Measurements from ENCODE around the gene PXYLP1.

DNA sequence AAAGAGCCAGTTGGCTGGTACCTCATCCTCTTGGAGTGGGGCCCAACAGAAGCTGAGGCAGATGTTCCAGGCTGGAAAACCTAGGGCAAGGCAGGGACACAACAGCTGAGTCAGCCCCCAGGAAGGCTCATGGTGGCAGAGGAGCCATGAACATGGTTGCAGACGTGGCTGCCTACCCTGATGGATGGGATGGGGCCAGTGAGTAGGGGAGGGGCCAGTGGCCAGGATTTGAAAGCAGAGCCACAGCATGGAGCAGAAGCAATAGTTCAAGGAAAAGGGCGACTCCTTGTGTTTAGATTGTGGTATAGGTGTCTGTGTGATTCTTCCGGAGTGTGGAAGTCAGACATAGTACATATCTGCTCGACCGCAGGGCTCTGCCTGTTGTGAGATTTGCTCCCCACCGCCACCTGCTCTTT is 24.2 kb downstream of the PXYLP1 start:
- TF ChIP-seq CTCF (IDR thresholded peaks at IDR 0.05; ENCODE audit: insufficient read depth, low read depth, low read length) (no peak), EZH2 (IDR thresholded peaks at IDR 0.05; ENCODE audit: insufficient read depth, low read length) (no peak)

Data from astrocyte (in vitro differentiated cells and primary cell).